Measurements from ENCODE around the gene TEX44.

DNA sequence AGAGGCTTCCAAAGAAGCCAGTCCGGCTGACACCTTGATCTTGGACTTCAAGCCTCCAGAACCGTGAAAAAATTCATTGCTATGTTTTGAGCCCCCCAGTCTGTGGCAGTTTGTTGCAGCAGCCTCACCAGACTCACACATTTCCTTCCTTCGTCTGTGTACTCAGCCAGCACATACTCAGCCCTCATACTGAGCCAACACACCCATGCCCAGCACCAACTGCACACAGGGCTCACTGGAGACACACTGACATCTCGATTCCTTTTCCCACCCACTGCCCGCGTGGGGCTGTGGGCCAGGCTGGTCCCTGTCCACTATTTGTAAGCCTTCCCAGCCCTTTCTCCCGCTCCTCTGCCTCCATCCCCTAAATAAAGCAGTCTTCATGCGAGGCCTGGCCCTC is 38.3 kb upstream of the TEX44 start:
- TF ChIP-seq, protein P1, sequence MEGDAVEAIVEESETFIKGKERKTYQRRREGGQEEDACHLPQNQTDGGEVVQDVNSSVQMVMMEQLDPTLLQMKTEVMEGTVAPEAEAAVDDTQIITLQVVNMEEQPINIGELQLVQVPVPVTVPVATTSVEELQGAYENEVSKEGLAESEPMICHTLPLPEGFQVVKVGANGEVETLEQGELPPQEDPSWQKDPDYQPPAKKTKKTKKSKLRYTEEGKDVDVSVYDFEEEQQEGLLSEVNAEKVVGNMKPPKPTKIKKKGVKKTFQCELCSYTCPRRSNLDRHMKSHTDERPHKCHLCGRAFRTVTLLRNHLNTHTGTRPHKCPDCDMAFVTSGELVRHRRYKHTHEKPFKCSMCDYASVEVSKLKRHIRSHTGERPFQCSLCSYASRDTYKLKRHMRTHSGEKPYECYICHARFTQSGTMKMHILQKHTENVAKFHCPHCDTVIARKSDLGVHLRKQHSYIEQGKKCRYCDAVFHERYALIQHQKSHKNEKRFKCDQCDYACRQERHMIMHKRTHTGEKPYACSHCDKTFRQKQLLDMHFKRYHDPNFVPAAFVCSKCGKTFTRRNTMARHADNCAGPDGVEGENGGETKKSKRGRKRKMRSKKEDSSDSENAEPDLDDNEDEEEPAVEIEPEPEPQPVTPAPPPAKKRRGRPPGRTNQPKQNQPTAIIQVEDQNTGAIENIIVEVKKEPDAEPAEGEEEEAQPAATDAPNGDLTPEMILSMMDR (tag by site-specific recombination; IDR thresholded peaks at IDR 0.05), result no peak
- TF ChIP-seq, protein P2, sequence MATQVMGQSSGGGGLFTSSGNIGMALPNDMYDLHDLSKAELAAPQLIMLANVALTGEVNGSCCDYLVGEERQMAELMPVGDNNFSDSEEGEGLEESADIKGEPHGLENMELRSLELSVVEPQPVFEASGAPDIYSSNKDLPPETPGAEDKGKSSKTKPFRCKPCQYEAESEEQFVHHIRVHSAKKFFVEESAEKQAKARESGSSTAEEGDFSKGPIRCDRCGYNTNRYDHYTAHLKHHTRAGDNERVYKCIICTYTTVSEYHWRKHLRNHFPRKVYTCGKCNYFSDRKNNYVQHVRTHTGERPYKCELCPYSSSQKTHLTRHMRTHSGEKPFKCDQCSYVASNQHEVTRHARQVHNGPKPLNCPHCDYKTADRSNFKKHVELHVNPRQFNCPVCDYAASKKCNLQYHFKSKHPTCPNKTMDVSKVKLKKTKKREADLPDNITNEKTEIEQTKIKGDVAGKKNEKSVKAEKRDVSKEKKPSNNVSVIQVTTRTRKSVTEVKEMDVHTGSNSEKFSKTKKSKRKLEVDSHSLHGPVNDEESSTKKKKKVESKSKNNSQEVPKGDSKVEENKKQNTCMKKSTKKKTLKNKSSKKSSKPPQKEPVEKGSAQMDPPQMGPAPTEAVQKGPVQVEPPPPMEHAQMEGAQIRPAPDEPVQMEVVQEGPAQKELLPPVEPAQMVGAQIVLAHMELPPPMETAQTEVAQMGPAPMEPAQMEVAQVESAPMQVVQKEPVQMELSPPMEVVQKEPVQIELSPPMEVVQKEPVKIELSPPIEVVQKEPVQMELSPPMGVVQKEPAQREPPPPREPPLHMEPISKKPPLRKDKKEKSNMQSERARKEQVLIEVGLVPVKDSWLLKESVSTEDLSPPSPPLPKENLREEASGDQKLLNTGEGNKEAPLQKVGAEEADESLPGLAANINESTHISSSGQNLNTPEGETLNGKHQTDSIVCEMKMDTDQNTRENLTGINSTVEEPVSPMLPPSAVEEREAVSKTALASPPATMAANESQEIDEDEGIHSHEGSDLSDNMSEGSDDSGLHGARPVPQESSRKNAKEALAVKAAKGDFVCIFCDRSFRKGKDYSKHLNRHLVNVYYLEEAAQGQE (tag by site-specific recombination; IDR thresholded peaks at IDR 0.05), result no peak
